ENCODE results near the gene KCNQ2. TPM values are rescaled to one million over a fixed set of nuclear protein-coding genes. Genes with fewer than 3 reads are reported as not detected.
A peak's percentile ranks its signal among the peaks of the same experiment; 100 is the strongest.
"Not testable (repeated sequence)": the region's sequence is repeated elsewhere in the genome, so short reads cannot be mapped to it uniquely, and the experiment has no call there.

The KCNQ2 gene
- not detected in 2 replicates for total RNA-seq (2012; rRNA removed)

GRCh38 chr20:63471981-63472831 lies at the start of gene KCNQ2:
TSS of gene KCNQ2 (minus strand) at chr20:63472655. CDS start at chr20:63472463, 192 bp downstream.
- peaks cover 78% of the 10 kb centered on the region for H3K27me3 ChIP-seq (ENCODE audit: control insufficient read depth, insufficient read depth, low read length)
- H3K4me2 ChIP-seq (ENCODE audit: low read length), result no peak within 1 kb of the TSS
- no peak within 1 kb of the TSS for H3K9ac ChIP-seq (ENCODE audit: low read depth, low read length)
- no peaks in the 10 kb centered on the region for H3K9me3 ChIP-seq (replicated peaks; ENCODE audit: low read length)
- no peaks in the 10 kb centered on the region for H3K4me1 ChIP-seq (ENCODE audit: control insufficient read depth, insufficient read depth, low read length)
- H3K4me3 ChIP-seq (ENCODE audit: low read length), result no peak within 1 kb of the TSS
- no peaks in the 10 kb centered on the region for H3K36me3 ChIP-seq (ENCODE audit: insufficient read depth, low read length)

- Histone ChIP-seq H3K4me1 (ENCODE audit: control insufficient read depth, insufficient read depth, low read length) (peaks cover 13% of the 10 kb centered on the region), H3K9ac (ENCODE audit: low read depth, low read length) (peak overlapping the region; percentile 98), H3K4me3 (ENCODE audit: low read length) (peak overlapping the region; percentile 91), H3K4me2 (ENCODE audit: low read length) (peak overlapping the region; percentile 98), H3K27me3 (ENCODE audit: control insufficient read depth, insufficient read depth, low read length) (no peaks in the 10 kb centered on the region), H3K36me3 (ENCODE audit: insufficient read depth, low read length) (peaks cover 26% of the 10 kb centered on the region), H3K9me3 (replicated peaks; ENCODE audit: low read length) (no peaks in the 10 kb centered on the region)
Observed at GRCh38 chr20:63521602-63522001, 49.1 kb upstream of the KCNQ2 start.

- Histone ChIP-seq H3K9me3 (replicated peaks; ENCODE audit: low read length) (no peaks in the 10 kb centered on the region), H3K9ac (ENCODE audit: low read depth, low read length) (peak overlapping the region; percentile 98)
Observed at GRCh38 chr20:63520934-63521601, 48.6 kb upstream of the KCNQ2 start.

DNA sequence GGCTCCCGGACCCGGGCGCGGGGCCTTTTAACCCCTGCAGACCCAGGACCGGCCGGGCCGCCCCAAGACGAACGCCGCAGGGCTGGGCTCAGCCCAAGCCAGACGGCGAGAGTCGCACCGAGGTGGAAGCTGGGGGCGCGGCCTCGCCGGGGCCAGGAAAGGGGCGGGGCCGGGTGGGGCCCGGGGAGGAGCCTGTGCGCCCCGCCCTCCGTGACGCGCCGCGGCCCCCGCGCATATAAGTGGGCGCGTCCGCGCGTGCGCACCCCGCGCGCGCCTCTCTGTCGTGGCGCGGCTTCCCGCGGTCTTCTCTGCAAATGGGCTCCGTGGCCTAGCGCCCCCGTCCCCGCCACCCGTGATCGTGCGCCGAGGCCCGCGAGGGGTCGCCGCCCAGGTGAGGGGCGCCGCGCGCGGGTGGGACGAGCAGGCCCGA lies 48.1 kb upstream of the KCNQ2 start, which contains the start of gene PPDPF:
Gene PPDPF (plus strand): TSS at position 262 of the 430 bp plus-strand sequence. CDS start 544 bp downstream, outside the sequence.
- H3K9me3 ChIP-seq (replicated peaks; ENCODE audit: low read length), result no peaks in the 10 kb centered on the region
- H3K4me1 ChIP-seq (ENCODE audit: control insufficient read depth, insufficient read depth, low read length), result peaks cover 13% of the 10 kb centered on the region
- H3K4me3 ChIP-seq (ENCODE audit: low read length), result peak within 1 kb of the TSS; percentile 91
- peak within 1 kb of the TSS; percentile 98 for H3K9ac ChIP-seq (ENCODE audit: low read depth, low read length)
- H3K27me3 ChIP-seq (ENCODE audit: control insufficient read depth, insufficient read depth, low read length), result no peaks in the 10 kb centered on the region
- peaks cover 26% of the 10 kb centered on the region for H3K36me3 ChIP-seq (ENCODE audit: insufficient read depth, low read length)
- H3K4me2 ChIP-seq (ENCODE audit: low read length), result peak within 1 kb of the TSS; percentile 98

More at GRCh38 chr20:63520934-63521601, 48.6 kb upstream of the KCNQ2 start:
- H3K4me2 ChIP-seq (ENCODE audit: low read length), result peak overlapping the region; percentile 98
- peaks cover 13% of the 10 kb centered on the region for H3K4me1 ChIP-seq (ENCODE audit: control insufficient read depth, insufficient read depth, low read length)
- no peaks in the 10 kb centered on the region for H3K27me3 ChIP-seq (ENCODE audit: control insufficient read depth, insufficient read depth, low read length)
- H3K4me3 ChIP-seq (ENCODE audit: low read length), result peak overlapping the region; percentile 91
- peaks cover 26% of the 10 kb centered on the region for H3K36me3 ChIP-seq (ENCODE audit: insufficient read depth, low read length)

DNA sequence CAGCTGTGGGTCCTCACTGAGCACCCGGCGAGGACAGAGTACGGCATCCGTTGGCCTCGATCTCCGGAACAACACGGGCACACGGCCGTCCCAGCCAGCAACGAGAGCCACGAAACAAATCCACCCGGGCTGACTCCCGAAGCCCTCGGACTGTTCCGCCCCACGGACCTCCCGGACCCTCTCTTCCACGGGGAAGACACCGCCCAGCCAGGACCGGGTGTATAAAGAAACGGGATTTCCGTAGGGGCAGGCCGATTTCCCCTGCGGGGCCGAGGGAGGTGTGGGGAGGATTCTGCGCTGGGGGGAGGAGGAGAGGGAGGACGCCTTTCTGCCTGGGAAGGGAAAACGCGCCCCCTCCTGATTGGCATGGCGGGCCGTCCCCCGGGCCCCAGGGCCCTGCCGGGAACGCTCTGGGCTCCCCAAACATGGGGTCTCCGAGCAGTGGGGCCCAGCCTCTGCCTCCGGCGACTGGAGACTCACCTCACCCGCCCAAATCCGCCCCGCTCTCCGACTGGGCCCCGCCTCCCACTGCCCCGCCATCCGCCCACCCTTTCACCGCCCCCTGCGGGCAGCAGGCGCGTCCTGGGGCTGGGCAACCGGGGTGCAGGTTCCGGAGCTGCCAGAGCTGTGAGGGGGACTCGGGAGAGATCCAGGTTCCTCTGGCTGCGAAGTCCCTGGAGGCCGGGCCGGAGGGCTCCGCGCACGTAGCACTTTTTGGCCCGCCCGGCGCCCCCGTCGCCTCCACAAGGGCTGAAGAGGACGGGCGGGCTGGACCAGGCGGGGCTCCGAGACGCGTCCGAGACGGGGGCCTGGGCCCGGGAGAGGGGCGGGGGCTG lies 47.4 kb upstream of the KCNQ2 start:
- H3K4me1 ChIP-seq (ENCODE audit: control insufficient read depth, insufficient read depth, low read length), result peaks cover 13% of the 10 kb centered on the region
- no peaks in the 10 kb centered on the region for H3K27me3 ChIP-seq (ENCODE audit: control insufficient read depth, insufficient read depth, low read length)
- H3K9me3 ChIP-seq (replicated peaks; ENCODE audit: low read length), result no peaks in the 10 kb centered on the region
- H3K4me3 ChIP-seq (ENCODE audit: low read length), result peak overlapping the region; percentile 91
- H3K4me2 ChIP-seq (ENCODE audit: low read length), result peak overlapping the region; percentile 75
- peaks cover 26% of the 10 kb centered on the region for H3K36me3 ChIP-seq (ENCODE audit: insufficient read depth, low read length)
- peak overlapping the region; percentile 98 for H3K9ac ChIP-seq (ENCODE audit: low read depth, low read length)

GRCh38 chr20:63518946-63519667 lies 46.7 kb upstream of the KCNQ2 start:
- peak overlapping the region; percentile 98 for H3K9ac ChIP-seq (ENCODE audit: low read depth, low read length)
- H3K27me3 ChIP-seq (ENCODE audit: control insufficient read depth, insufficient read depth, low read length), result peaks cover 4% of the 10 kb centered on the region
- H3K4me3 ChIP-seq (ENCODE audit: low read length), result peak overlapping the region; percentile 91
- H3K36me3 ChIP-seq (ENCODE audit: insufficient read depth, low read length), result peaks cover 26% of the 10 kb centered on the region
- H3K9me3 ChIP-seq (replicated peaks; ENCODE audit: low read length), result no peaks in the 10 kb centered on the region
- H3K4me2 ChIP-seq (ENCODE audit: low read length), result peak overlapping the region; percentile 75
- H3K4me1 ChIP-seq (ENCODE audit: control insufficient read depth, insufficient read depth, low read length), result peaks cover 13% of the 10 kb centered on the region

DNA sequence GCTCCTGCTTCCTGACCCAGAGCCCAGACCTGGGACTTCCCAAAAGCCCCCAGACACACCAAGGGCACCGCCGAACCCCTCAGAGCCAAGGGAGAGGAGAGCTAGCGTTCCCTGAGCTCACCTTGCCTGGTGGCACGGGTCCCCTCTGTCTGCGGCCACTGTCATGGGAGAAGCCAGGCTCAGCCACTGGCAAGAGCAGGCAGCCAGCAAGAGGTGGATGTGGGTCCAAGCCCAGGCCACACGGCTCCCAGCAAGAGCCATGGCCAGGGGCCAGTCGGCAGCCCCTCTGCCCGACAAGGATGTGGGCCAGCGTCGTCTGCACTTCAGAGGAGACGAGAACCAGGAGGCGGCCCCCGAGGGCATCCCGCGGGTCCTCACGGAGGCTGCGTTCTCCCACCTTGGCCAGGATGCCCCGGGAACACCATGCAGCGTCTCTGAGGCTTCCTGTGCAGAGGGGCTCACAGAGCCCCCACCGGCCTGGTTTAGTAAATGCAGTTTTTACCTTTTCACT lies 46.0 kb upstream of the KCNQ2 start:
- no peak overlapping the region for H3K4me2 ChIP-seq (ENCODE audit: low read length)
- peaks cover 22% of the 10 kb centered on the region for H3K36me3 ChIP-seq (ENCODE audit: insufficient read depth, low read length)
- peaks cover 13% of the 10 kb centered on the region for H3K4me1 ChIP-seq (ENCODE audit: control insufficient read depth, insufficient read depth, low read length)
- no peaks in the 10 kb centered on the region for H3K9me3 ChIP-seq (replicated peaks; ENCODE audit: low read length)
- H3K27me3 ChIP-seq (ENCODE audit: control insufficient read depth, insufficient read depth, low read length), result peaks cover 4% of the 10 kb centered on the region
- H3K4me3 ChIP-seq (ENCODE audit: low read length), result no peak overlapping the region
- H3K9ac ChIP-seq (ENCODE audit: low read depth, low read length), result no peak overlapping the region

GRCh38 chr20:63517376-63518309 lies 45.2 kb upstream of the KCNQ2 start:
- no peaks in the 10 kb centered on the region for H3K9me3 ChIP-seq (replicated peaks; ENCODE audit: low read length)
- peaks cover 7% of the 10 kb centered on the region for H3K27me3 ChIP-seq (ENCODE audit: control insufficient read depth, insufficient read depth, low read length)
- H3K36me3 ChIP-seq (ENCODE audit: insufficient read depth, low read length), result peaks cover 15% of the 10 kb centered on the region
- peaks cover 13% of the 10 kb centered on the region for H3K4me1 ChIP-seq (ENCODE audit: control insufficient read depth, insufficient read depth, low read length)
- H3K4me3 ChIP-seq (ENCODE audit: low read length), result no peak overlapping the region
- no peak overlapping the region for H3K9ac ChIP-seq (ENCODE audit: low read depth, low read length)
- no peak overlapping the region for H3K4me2 ChIP-seq (ENCODE audit: low read length)

DNA sequence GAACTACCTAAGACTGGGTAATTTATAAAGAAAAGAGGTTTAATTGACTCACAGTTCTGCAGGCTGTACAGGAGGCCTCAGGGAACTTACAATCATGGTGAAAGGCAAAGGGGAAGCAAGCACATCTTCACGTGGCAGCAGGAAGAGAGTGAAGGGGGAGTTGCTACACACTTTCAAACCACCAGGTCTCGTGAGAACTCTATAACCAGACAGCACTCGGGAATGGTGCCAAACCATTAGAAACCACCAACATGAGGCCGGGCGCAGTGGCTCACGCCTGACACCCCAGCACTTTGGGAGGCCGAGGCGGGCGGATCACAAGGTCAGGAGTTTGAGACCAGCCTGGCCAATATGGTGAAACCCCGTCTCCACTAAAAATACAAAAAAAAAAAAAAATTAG lies 42.1 kb upstream of the KCNQ2 start:
- not testable (repeated sequence) for H3K36me3 ChIP-seq (ENCODE audit: insufficient read depth, low read length); H3K4me3 ChIP-seq (ENCODE audit: low read length); H3K9ac ChIP-seq (ENCODE audit: low read depth, low read length); H3K4me2 ChIP-seq (ENCODE audit: low read length); H3K4me1 ChIP-seq (ENCODE audit: control insufficient read depth, insufficient read depth, low read length); H3K9me3 ChIP-seq (replicated peaks; ENCODE audit: low read length)
- H3K27me3 ChIP-seq (ENCODE audit: control insufficient read depth, insufficient read depth, low read length), result peaks cover 12% of the 10 kb centered on the region

GRCh38 chr20:63513207-63513606 lies 40.8 kb upstream of the KCNQ2 start:
- Histone ChIP-seq H3K9me3 (replicated peaks; ENCODE audit: low read length) (no peaks in the 10 kb centered on the region), H3K4me3 (ENCODE audit: low read length) (no peak overlapping the region), H3K4me2 (ENCODE audit: low read length) (no peak overlapping the region), H3K36me3 (ENCODE audit: insufficient read depth, low read length) (no peaks in the 10 kb centered on the region), H3K27me3 (ENCODE audit: control insufficient read depth, insufficient read depth, low read length) (peaks cover 16% of the 10 kb centered on the region), H3K9ac (ENCODE audit: low read depth, low read length) (no peak overlapping the region), H3K4me1 (ENCODE audit: control insufficient read depth, insufficient read depth, low read length) (no peaks in the 10 kb centered on the region)

Data from skeletal muscle satellite cell (primary cell).